GM21381 (cell line): ENCODE measurements around the gene SLX9.

Experiments
- ATAC-seq: cut with Tn5 transposase; IDR thresholded peaks from one replicate; pipeline ENCODE4 v1.9.1; 2021; ENCODE audit warnings: mild to moderate bottlenecking, moderate library complexity; ENCODE audit not compliant: unreplicated experiment

The SLX9 gene

DNA sequence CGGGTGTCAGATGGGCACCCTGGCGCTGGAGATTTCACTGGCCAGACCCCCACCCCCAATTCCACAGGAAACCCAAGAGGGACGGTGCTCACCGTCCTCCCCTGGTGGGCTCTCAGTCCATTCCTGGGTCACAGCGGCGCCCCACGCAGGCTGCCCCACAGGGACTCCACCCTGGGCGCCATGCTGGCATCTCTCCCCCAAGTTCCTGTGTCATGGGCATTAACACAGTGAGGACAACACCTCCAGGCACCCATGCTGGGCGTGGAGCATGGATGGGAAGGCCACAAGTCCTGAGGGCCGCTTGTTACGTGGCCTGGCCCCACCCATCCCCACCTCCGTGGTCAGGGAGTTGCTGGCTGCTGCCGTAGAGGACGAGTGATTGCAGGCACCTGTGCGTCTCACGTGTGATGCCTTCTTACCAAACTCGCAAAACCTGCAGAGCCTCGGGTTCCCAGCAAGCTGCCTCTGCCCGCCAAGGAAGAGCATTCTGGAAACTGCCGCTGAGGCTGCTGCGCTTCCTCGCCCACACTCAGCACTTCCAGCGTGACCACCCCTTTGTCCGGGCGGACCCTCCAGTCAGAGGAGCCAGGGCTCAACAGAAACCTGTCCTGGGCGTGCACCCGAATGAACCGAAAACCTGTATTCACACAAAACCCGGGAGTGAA lies 60.3 kb downstream of the SLX9 start:
- no peak for ATAC-seq

DNA sequence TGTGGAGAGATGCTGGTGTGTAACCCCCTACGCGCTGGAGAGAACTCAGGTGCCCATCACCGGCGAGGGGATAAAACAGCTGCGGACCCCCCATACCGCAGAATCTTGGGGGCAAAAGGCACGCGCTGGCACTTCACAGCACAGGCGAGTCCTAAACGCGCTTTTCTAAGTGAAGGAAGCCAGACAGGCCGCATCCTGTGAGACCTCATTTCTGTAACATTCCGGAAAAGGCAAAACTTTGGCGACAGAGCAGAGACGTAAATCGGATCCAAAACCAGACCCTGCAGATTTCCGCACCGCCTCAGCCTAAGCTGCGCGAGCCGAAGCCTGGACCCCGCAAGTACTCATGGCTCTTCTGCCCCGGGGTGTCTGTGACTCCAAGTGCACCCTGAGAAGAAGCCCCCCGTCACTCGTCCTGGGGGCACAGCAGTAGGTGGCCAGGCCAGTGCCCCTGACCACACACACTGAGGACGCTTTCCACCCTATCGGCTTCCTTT lies 60.9 kb downstream of the SLX9 start:
- no peak for ATAC-seq

DNA sequence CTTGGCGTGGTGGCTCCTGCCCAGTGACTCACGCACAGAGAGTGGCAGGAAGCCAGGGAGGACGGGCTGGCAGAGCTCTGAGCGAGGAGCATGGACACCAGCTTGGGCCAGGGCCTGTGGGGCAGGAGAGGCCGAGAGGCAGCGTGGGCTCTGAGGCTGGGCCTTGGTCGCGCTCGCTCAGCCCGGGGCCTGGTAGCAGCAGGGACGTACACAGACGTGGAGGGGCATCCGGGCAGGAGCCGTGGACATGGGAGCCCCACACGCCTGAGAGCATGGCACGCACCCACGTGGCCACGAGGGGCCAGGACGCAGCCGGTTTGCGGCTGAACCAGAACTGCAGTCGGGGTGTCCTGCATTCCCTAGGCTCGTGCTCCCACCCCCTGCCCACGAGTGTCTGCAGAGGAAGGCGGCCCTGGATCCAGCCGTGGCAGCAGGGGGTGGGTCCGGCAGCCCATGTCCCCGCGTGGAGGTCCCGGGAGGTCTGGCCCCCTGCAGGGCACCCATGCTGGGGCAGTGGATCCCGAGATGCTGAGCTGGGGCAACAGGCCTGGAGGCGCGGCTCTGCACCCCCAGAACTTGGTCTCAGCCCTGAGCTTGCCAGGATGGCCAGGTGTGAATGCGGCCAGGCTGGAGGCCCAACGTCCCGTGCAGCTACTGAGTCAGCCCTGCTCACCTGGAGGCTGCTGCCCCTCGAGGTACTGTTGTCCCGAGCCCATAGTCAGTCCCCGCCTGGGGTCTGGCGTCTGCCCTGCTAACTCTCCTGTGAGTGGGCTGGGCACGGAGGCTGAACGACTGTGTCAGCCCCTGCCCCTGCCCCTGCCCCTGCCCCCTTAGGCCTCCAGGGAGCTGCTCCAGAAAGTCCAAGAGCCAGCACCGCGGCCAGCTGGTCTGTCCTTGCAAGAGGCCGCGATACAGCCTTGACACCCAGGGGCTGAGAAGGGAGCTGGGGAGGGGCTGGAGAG lies 61.6 kb downstream of the SLX9 start:
- ATAC-seq, result no peak

DNA sequence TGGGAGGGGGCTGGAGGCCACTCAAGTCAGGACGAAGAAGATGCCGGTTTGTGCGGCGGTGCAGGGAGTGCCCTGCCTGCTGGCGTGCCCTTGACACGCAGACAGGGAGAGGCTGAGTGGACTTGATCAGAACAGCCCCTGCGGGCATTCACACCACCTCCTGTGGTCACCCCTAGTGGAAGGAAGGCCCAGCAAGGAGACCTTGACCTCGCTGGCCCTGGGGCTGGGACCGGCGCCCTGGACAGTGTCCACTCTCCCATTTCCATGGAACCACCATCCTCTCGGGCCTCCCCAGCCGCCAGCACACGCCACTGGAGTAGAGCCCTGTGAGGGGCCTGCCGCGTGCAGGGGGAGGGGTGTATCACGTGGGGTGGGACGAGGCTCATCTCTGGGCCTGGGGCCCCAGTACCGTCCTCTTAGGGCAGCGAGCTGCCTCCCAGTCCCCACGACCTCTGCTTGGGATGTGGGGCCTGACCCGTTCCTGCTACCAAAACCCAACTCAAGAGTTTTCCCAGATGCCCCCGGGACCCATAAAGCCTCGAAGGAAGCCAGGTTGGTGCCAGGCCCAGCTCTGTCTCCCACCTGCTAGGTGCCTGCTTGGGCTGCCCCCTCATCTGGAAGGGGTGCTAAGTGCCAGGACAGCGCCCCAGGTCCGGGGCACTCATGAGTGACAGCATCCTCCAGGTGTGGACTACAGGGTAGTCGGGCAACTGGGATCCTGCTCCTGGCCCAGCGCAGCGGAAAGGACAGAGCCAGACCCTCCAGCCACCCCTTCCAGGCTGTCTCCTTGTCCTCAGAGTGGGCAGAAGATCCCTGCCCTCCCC lies 62.8 kb downstream of the SLX9 start:
- ATAC-seq, result no peak

GRCh38 chr21:45003331-45004058 lies 63.7 kb downstream of the SLX9 start:
- ATAC-seq, result no peak

DNA sequence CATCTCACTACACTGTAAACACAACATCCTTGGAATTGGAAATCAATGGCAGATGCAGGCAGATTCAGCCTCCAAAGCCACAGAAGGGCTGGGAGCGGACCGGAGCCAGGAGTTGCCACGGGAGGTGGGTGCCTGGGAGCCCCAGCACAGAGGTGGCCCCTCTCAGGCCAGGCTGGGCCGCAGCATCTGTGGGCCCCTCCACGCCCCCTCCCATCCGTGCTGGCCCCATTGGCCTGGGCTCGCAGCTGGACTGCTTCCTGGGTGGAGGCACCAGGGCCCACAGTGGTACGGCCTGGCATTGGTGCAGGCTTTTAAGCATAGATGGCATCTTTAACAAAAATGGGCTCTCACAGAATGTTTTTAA lies 64.2 kb downstream of the SLX9 start:
- no peak for ATAC-seq

GRCh38 chr21:45004481-45005247 lies 64.8 kb downstream of the SLX9 start:
- ATAC-seq, result no peak

DNA sequence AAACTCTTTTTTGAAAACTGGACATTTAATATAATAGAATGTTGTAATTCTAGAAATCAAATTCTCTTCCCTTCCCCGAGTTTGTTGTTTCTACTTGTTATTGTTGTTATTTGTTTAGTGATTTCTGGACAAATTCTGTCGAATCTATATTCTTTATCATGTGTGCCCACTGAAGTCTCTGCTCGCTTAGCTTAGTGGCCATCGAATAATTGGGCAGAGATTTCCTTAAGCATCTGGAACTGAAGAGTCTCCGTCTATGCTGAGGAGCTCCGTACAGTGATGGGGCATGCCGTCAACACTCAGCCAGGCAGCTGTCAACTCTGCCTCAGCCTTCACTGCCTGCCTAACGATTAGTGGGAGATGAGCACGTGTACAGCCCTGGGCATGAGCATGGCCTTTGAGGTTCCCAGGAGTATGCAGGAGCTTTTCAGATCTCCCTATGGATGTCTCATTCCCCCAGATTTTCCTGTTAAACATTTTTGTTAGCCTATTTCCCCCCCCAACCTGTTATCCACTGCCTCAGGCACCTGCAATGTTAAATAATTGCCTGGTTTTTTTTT lies 66.8 kb downstream of the SLX9 start:
- no peak for ATAC-seq

DNA sequence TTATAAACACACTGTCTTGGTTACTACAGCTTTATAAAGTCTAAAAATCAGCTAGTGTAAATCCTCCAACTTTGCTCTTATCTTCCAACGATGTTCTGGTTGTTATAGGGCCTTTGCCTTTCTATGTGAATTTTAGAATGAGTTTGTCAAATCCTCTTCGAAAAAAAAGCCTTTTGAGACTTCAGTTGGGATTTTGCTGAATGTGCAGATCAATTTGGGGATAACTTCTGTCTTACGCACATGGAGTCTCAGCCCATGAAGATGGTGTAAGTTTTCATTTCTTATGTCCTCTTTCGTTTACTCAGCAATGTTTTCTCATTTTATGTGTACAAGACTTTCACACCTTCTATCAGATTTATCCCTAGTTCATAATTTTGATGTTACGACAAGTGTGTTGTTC lies 69.8 kb downstream of the SLX9 start:
- ATAC-seq, result no peak

- no peak for ATAC-seq
These were observed 70.3 kb downstream of the SLX9 start for GRCh38 chr21:45010096-45010495.

GRCh38 chr21:45010860-45011259 lies 71.0 kb downstream of the SLX9 start:
- no peak for ATAC-seq

DNA sequence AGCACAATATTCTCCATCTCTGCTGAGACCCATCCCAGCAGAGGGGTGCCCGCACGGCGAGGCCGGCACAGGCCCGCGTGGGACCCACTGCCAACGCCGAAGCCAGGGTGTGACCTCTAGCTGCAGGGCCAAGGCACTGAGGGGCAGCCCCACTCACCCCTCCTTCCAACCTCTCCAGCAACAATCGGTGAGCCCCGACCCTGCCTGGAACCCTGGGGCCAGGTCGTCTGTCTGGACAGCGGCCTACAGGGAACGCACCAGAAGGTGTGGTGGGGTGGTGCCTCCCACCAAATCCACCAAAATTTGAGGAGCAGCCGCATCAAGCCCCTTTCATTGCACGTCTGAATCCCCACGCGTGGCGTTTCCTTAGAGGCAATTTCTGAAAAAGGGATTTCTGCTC lies 71.6 kb downstream of the SLX9 start:
- ATAC-seq, result no peak

DNA sequence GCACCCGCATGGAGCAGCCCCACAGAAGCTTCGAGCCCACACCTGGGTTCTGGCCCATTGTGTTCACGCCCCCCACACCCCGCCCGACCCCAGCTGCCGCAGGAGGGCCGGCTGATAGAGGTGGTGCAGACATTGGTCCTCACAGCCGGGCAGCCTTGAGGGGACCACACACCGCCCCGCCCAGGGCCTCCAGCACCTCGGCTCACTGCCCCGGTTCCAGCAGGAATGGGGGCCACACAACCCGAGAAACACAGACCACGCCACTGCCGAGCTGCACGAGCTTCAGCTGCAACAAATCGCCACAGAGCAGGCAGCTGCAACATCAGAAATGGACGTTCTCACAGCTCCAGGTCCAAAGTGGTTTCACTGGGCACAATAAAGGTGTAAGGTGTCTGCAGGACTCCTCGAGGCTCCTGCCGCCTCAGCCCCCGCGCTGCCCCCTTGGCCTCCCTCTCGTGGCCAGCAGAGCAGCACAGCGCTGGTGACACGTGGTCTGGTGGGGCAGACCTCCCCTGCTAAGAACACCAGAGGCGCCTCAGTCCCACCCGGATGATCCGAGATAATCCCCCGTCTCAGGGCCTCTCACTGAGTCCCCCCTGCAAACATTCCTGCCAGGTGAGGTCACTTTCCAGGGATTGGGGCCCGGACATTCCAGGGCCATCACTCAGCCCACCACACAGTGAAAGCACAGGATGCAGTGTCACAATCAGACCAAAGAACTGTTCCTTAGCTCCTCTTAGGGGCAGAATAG lies 72.3 kb downstream of the SLX9 start:
- no peak for ATAC-seq

DNA sequence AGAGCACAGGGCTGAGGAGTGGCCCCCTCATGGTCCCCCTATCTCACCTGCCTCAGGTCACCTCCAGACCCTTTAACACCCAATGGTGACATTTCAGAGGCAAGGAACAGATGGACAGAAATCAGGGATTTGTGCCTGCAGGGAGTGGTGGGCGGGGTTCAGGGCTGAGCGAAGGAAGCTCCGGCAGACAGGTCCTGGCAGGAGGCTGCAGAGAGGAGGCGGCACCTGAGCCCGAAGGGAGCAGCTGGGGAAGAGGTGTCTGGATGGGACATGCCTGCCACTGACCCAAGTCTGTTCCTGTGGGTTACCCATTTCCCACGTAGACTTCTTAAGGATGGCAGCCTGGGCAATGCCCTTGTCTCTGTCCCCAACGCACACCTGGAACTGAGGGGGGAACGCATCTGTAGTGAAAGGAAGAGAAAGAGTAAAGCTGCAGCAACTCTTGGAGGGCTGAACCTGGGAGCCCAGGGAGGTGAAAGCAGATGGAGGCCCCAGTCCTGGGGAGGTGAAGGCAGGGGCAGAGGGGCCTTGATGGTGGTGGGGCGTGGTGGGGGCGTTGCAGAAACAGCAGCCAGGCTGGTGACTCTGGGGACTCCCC lies 72.9 kb downstream of the SLX9 start:
- ATAC-seq, result no peak

GRCh38 chr21:45013260-45013841 lies 73.5 kb downstream of the SLX9 start:
- no peak for ATAC-seq

- ATAC-seq, result no peak
These were observed 75.1 kb downstream of the SLX9 start for GRCh38 chr21:45014747-45015468.

DNA sequence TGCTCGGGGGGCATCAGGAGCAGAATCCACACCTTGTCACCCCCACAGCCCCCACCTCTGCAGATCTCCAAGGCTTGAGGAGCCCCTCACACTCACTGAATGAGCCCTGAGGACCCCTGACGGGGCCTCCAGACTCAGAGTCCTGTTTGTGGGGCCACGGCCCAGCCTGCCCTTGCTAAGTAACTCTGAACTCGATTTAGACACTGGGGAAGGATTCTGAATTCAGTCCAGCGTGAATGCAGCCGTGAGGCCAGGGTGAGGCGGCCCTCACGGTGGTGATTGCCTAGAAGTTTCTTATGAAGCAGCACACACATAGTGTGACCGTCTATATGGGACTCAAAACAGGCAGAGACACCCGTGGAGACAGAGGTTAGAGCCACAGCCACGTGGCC lies 75.6 kb downstream of the SLX9 start:
- ATAC-seq, result no peak

DNA sequence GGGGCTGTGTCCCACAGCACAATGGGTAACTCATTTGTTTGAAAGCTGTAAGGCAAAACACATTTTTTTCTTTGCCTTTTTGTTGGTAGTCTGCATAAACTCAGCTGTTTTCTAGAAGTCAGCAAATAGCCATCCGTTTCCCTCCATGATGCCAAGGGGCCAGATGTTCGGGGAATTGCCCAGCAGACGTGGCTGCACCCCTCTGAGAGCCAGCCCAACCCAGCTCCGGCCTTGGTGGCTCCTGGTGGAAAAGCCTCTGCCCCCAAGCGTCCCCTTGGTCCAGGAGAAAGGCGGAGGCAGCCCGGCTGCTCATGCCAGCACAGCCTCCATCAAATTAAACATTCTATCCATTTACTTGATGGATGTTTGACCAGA lies 76.2 kb downstream of the SLX9 start:
- ATAC-seq, result no peak
